COLO668 (cell line): ENCODE results near the gene LAT.
"Not testable (repeated sequence)": the region's sequence is repeated elsewhere in the genome, so short reads cannot be mapped to it uniquely, and the experiment has no call there.

ENCODE experiments used
- DNase-seq: peaks from one replicate; lab custom pipeline; 2025; ENCODE audit not compliant: unreplicated experiment; lab: John Stamatoyannopoulos, UW

Gene LAT

DNA sequence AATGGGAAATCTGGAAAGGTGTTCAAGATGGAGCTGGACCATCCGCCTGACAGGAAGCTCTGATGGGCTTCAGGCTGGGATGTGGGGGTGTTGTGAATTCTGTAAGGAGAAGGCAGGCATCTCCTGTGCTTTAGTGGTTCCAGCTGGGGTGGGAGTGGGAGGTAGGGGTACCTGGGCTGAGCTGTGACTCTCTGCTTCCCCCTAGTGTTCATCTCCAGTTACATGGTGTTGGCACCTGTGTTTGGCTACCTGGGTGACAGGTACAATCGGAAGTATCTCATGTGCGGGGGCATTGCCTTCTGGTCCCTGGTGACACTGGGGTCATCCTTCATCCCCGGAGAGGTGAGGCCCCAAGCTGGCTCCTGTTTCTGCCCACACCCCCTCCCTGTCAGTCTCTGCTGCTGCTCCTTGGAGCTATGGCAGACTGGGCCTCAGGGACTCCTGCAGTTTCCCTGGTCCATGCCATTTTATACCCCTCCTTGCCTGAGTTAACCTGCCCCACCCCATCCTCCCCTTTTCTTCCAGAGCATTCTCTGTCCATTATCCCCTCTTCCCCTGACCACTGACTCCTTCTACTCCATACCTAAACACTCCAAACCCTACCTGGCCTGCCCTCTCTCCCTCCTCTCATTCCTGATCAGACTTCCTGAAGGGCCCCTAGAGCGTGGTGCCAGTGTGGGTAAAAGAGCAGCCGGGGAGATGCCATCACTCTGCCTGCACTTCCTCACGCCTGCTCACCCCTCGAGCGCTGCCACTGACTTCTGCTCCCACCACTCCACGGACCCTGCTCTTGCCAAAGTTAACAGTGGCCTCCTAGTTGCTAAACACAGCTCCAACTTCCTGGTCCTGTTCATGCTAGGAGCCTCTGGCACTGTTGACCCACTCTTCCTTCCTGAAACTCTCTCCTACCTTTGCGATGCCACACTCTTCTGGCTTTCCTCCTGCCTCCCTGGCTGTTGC, 6.9 kb upstream of the LAT start:
- DNase-seq = peak; percentile 11

- DNase-seq = not testable (repeated sequence)
Observed at GRCh38 chr16:28980330-28980729, 4.5 kb upstream of the LAT start.

DNA sequence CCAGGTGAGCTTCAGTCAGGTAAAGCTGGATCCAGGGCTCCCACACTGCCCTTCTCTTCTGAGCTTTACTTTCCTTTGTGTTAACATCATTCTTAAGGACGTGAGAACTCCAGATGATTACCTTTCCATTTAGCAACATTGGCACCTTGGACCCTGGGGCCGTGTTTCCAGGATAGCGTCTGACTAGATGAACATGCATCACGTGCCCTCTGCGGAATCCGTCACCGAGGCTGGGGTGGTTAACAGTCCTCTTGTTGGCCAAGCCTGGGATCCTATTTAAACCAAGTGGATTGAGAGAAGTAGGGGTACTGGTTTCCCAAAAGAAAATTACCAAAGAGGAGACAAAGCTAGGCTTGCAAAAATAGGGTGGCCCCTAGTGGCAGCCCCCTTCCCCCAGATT, 3.9 kb upstream of the LAT start:
- DNase-seq = no peak

DNA sequence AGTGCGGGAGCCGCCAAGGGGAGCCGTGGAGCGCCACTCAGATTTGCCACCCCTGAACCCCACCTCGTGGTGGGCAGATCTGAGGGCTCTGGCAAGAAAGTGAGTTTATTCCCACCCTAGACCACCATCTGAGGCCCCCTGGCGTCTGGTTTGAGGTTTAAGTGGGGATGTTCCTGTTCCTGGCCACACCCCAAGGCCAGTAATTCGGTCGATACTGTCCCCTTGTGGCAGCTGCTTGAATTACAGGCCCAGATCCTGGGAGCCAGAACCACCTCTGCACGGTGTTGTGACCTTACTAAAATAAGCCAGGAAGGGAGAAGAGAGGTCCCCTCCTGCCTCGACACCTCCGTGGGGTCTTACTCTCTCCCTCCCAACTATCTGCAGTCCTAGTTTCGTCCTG, 3.3 kb upstream of the LAT start:
- peak; percentile 14 for DNase-seq

DNA sequence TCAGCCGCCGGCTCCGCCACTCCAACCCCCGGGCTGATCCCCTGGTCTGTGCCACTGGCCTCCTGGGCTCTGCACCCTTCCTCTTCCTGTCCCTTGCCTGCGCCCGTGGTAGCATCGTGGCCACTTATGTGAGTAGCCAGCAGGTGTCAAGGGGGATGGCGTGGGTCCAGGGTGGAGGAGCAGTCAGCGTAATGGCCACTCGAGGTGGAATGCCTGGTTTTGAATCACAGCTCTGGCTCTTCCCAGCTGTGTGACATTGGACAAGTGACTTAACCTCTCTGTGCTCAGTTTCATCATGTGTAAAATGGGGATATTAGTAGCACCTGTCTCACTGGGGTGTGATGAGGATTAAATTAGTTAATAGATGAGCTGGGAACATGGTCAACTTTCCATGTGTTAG, 2.4 kb upstream of the LAT start:
- DNase-seq = no peak

DNA sequence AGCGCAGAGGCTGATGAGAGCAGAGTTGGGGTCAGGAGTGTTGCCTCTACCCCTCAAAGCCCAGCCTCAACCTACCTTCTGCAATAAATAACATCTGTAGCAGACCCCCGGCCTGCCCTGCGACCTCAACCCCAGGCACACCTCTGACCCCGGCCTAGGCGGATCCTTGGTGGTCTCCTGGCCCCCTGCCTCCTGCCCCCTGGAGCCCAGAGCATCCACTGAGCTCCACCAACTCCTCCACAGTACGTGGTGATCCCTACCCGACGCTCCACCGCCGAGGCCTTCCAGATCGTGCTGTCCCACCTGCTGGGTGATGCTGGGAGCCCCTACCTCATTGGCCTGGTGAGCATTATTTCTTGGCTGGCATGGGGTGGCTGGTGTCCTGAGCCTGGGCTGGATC, 1.9 kb upstream of the LAT start:
- no peak for DNase-seq

- DNase-seq = no peak
Observed at GRCh38 chr16:28983644-28984043, 1.2 kb upstream of the LAT start.

GRCh38 chr16:28984091-28984490, 761 bp upstream of the LAT start:
- DNase-seq = no peak

DNA sequence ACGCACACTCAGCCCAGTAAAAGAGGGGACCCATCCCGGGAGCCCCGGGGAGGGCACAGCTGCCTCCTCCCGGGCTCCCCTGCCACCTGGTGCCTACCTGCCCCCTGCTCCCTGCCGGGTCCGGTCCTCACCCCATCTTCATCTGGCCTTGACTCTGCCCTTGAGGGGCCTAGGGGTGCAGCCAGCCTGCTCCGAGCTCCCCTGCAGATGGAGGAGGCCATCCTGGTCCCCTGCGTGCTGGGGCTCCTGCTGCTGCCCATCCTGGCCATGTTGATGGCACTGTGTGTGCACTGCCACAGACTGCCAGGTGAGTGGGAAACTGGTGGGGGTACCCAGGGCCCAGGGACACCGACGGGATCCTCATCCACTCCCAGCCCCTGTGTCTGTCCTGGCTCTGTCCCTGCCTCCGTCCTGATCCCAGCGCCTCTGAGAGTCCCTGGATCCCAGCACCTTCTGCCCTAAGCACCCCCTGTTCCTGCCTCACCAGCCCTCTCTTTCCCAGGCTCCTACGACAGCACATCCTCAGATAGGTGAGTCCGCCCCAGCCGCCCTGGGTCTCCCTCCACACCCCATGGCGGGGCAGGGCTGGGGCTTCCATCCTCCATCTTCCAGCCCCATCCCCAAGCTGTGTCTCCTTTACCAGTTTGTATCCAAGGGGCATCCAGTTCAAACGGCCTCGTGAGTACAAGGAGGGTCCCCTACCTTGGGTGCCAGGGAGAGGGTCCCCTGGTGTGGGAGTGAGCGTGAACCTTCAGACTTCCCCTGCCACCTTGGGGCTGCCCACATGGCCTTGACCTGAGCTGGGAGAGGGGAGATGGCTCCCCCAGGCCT, 574 bp downstream of the LAT start:
- no peak for DNase-seq

DNA sequence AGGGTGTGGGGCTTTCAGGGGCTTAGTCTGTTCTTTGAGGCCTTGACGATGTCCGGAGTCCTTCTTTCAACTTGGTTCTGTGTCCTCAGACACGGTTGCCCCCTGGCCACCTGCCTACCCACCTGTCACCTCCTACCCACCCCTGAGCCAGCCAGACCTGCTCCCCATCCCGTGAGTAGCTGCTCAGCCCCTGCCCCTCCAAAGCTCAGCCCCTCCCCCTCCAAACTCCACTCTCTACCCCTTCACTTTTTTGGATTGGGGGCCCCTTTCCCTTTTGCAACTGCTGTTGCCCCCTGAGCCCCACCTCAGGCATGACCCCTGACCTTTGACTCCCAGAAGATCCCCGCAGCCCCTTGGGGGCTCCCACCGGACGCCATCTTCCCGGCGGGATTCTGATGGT, 1.2 kb downstream of the LAT start:
- DNase-seq = no peak

DNA sequence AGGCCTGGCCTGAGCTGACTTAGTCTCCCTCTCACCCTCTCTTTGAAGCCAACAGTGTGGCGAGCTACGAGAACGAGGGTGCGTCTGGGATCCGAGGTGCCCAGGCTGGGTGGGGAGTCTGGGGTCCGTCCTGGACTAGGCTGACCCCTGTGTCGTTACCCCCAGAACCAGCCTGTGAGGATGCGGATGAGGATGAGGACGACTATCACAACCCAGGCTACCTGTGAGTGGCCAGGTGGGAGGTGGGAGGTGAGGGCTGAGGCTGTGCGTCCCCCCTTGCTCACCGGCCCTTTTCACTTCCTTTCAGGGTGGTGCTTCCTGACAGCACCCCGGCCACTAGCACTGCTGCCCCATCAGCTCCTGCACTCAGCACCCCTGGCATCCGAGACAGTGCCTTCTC, 1.6 kb downstream of the LAT start:
- DNase-seq = no peak

DNA sequence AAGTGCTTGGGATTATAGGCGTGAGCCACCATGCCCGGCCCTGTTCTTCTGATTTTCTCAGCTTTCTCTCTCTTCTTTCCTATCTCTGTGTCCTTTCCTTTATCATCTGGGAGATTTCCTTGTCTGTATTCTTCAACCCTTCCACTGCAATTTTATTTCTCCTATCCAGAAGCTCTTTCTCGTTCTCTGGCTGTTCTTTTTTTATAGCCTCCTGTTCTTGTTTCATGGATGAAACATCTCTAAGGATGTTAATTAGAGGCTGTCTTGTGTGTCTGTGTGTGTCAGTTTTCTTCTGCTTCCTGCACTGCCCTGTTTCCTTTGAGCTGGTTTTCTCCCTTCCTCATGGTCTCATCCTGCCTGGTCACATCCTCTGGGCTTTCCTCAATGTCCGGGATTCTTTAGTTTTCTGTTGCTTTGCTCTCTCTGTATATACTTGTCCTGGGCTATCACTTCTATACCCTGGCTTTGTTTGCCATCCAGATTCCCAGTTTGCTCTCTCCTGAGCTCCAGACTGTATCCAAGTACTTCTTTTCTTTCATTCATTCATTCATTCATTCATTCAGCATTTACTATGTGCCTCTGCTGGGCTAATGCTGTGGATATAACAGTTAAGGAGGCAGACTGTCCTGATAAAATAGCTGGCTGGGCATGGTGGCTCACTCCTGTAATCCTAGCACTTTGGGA, 2.5 kb downstream of the LAT start:
- no peak for DNase-seq

DNA sequence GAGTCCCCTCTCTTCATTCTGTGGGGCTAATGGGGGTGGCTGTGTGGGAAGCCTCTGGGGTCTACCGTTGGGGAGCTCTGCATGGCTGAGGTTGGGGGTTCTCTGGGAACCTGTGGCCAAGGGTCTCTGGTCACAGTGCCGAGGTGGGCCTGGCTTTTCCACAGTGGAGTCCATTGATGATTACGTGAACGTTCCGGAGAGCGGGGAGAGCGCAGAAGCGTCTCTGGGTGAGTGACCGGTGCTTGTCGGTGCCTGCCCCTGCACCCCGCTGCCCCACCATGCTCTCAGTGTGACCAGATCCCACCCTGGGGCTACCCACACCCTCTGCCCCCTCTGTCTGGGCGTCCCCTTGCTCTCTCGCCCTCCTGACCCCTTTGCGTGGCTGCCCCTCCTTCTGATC, 4.5 kb downstream of the LAT start:
- no peak for DNase-seq

- DNase-seq = no peak
Observed at GRCh38 chr16:28990375-28991040, 5.7 kb downstream of the LAT start.

GRCh38 chr16:28991687-28992086, 6.8 kb downstream of the LAT start:
- no peak for DNase-seq

DNA sequence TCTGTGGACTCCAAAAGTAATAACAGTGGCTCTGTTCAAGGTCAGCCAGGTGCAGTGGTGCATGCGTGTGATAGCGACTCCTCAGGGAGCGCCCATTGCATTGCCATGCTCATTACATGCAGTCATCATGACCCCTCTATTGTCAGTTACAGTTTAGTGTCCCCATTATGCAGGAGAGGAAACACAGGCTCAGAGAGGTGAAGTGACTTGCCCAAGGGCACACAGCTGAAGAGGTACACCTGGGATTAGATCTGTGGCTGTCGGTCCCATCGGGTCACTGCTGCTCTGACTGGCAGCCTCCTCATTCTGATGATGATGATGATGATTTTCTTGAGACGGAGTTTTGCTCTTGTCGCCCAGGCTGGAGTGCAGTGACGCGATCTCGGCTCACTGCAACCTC, 7.6 kb downstream of the LAT start:
- DNase-seq = no peak

- DNase-seq = no peak
Observed at GRCh38 chr16:28998837-28999236, 14.0 kb downstream of the LAT start.

- DNase-seq = no peak
Observed at GRCh38 chr16:28999577-28999976, 14.7 kb downstream of the LAT start.

DNA sequence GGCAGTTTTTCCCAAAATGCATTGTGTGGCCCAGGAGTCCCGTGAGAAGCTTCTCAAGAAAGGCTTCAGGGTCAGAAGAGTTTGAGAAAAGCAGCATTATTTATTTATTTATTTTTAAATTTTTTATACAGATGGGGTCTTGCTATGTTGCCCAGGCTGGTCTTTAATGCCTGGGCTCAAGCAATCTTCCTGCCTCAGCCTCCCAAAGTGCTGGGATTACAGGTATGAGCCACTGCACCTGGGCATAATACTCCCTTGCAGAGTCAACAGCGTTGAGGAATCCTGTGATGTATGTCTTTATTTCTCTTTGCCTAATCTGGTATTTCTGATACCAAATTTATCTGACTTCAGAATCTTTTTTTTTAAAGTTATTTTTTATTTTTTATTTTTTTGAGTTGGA, 15.2 kb downstream of the LAT start:
- no peak for DNase-seq

- DNase-seq = not testable (repeated sequence)
Observed at GRCh38 chr16:29004496-29005139, 19.8 kb downstream of the LAT start.
